ENCODE results near the gene GPR158. TPM values are rescaled to one million over a fixed set of nuclear protein-coding genes. Genes with fewer than 3 reads are reported as not detected.

Gene GPR158
- total and polyA plus RNA-seq, 4 donors, result 0.02 to 0.97 TPM; not detected in 2

GRCh38 chr10:25532213-25532612 is 357.4 kb downstream of the GPR158 start:
- ATAC-seq (ENCODE audit: insufficient read depth, low FRiP score), result no peak
- Histone ChIP-seq H3K4me3 (no peak overlapping the region), H3K27me3 (ENCODE audit: control insufficient read depth in 3 of 3, insufficient read depth in 3 of 3, low read length in 2 of 3) (no peaks in the 10 kb centered on the region), H3K4me1 (ENCODE audit: control insufficient read depth in 5 of 5, insufficient read depth in 5 of 5, low read length in 5 of 5) (no peaks in the 10 kb centered on the region), H3K36me3 (ENCODE audit: control insufficient read depth in 4 of 4, insufficient read depth in 4 of 4, low read length in 4 of 4) (no peaks in the 10 kb centered on the region), H3K9ac (ENCODE audit: insufficient read depth in 1 of 2, low read length in 2 of 2) (no peak overlapping the region), H3K27ac (ENCODE audit: low read depth in 1 of 2, low read length in 1 of 2) (no peak overlapping the region), H3K9me3 (ENCODE audit: control insufficient read depth in 4 of 4, insufficient read depth in 3 of 4, low read length in 3 of 4) (no peaks in the 10 kb centered on the region)
- TF ChIP-seq CTCF (IDR thresholded peaks at IDR 0.05; ENCODE audit: control extremely low read depth, extremely low read depth), result no peak
- DNase-seq, result no peak
- WGBS, 2 donors, result 69 to 72% methylated on average over 3 of the region's 3 CpGs

GRCh38 chr10:25536027-25536426 is 361.2 kb downstream of the GPR158 start:
- no peaks in the 10 kb centered on the region for H3K9me3 ChIP-seq (ENCODE audit: control insufficient read depth in 4 of 4, insufficient read depth in 3 of 4, low read length in 3 of 4)
- H3K9ac ChIP-seq (ENCODE audit: insufficient read depth in 1 of 2, low read length in 2 of 2), result no peak overlapping the region
- no peaks in the 10 kb centered on the region for H3K36me3 ChIP-seq (ENCODE audit: control insufficient read depth in 4 of 4, insufficient read depth in 4 of 4, low read length in 4 of 4)
- DNase-seq, result no peak
- H3K27me3 ChIP-seq (ENCODE audit: control insufficient read depth in 3 of 3, insufficient read depth in 3 of 3, low read length in 2 of 3), result no peaks in the 10 kb centered on the region
- no peak overlapping the region for H3K4me3 ChIP-seq
- no peak for TF ChIP-seq CTCF (IDR thresholded peaks at IDR 0.05; ENCODE audit: control extremely low read depth, extremely low read depth)
- no peak for ATAC-seq (ENCODE audit: insufficient read depth, low FRiP score)
- H3K4me1 ChIP-seq (ENCODE audit: control insufficient read depth in 5 of 5, insufficient read depth in 5 of 5, low read length in 5 of 5), result no peaks in the 10 kb centered on the region
- no peak overlapping the region for H3K27ac ChIP-seq (ENCODE audit: low read depth in 1 of 2, low read length in 1 of 2)

GRCh38 chr10:25547382-25547781 is 372.6 kb downstream of the GPR158 start:
- 48 to 50% methylated on average over 4 of the region's 4 CpGs for WGBS, 2 donors

More at GRCh38 chr10:25547382-25547781, 372.6 kb downstream of the GPR158 start:
- Histone ChIP-seq H3K27me3 (ENCODE audit: control insufficient read depth in 3 of 3, insufficient read depth in 3 of 3, low read length in 2 of 3) (no peaks in the 10 kb centered on the region), H3K36me3 (ENCODE audit: control insufficient read depth in 4 of 4, insufficient read depth in 4 of 4, low read length in 4 of 4) (no peaks in the 10 kb centered on the region), H3K9me3 (ENCODE audit: control insufficient read depth in 4 of 4, insufficient read depth in 3 of 4, low read length in 3 of 4) (no peaks in the 10 kb centered on the region), H3K27ac (ENCODE audit: low read depth in 1 of 2, low read length in 1 of 2) (no peak overlapping the region), H3K9ac (ENCODE audit: insufficient read depth in 1 of 2, low read length in 2 of 2) (no peak overlapping the region), H3K4me1 (ENCODE audit: control insufficient read depth in 5 of 5, insufficient read depth in 5 of 5, low read length in 5 of 5) (peaks cover 0 to 8% (median 0%) of the 10 kb centered on the region in 5 donors), H3K4me3 (no peak overlapping the region)
- no peak for DNase-seq
- no peak for ATAC-seq (ENCODE audit: insufficient read depth, low FRiP score)
- no peak for TF ChIP-seq CTCF (IDR thresholded peaks at IDR 0.05; ENCODE audit: control extremely low read depth, extremely low read depth)

Measured in lung (tissue), 12 donors.